Adipose tissue (tissue), 3 donors: ENCODE measurements around the gene COL18A1. TPM values are rescaled to one million over a fixed set of nuclear protein-coding genes. Genes with fewer than 3 reads are reported as not detected.

ENCODE experiments used
- H3K27ac ChIP-seq: one replicate; pipeline ENCODE4 v1.5.1; 2013; ENCODE audit warnings: low read depth, low read length
- WGBS, 3 donors: extraction: QIAGEN DNeasy Blood & Tissue Kit; methylation state at CpG; one replicate each; pipeline ENCODE4 v1.1.7; 2013; 5-methylcytosine and 5-hydroxymethylcytosine counted together
- polyA plus RNA-seq, 3 donors: library from polyadenylated mRNA; stranded (reverse); fragments of 200-250 nt; gene quantifications; one replicate each; pipeline ENCODE4 v1.2.3, GENCODE V29; 2013
- donor health status: healthy with polysubstance abuse.
- donor health status: Bipolar disorder and iron deficiency.
- donor health status: healthy.

The COL18A1 gene
- polyA plus RNA-seq, 3 donors = 42.2 to 93.6 (median 50.6) TPM

GRCh38 chr21:45487891-45488600 lies 83.1 kb downstream of the COL18A1 start:
- 82 to 86% (median 84%) methylated on average over 18 of the region's 18 CpGs for WGBS, 3 donors
- no peak overlapping the region for H3K27ac ChIP-seq

- 84 to 91% (median 89%) methylated on average over 36 of the region's 36 CpGs for WGBS, 3 donors
- H3K27ac ChIP-seq = no peak overlapping the region
These were observed 84.2 kb downstream of the COL18A1 start for GRCh38 chr21:45488931-45489721.

- no peak overlapping the region for H3K27ac ChIP-seq
- WGBS, 3 donors = 37 to 48% (median 38%) methylated on average over 8 to 9 of the region's 9 CpGs
These were observed 84.7 kb downstream of the COL18A1 start for GRCh38 chr21:45489722-45489982.

- WGBS, 3 donors = 72 to 76% (median 76%) methylated on average over 25 to 27 of the region's 29 CpGs
- no peak overlapping the region for H3K27ac ChIP-seq
These were observed 85.2 kb downstream of the COL18A1 start for GRCh38 chr21:45490049-45490731.

- H3K27ac ChIP-seq = no peak overlapping the region
- WGBS, 3 donors = 88 to 92% (median 88%) methylated on average over 16 to 20 of the region's 20 CpGs
These were observed 86.1 kb downstream of the COL18A1 start for GRCh38 chr21:45491056-45491455.

- H3K27ac ChIP-seq = no peak overlapping the region
- 89 to 95% (median 93%) methylated on average over 9 of the region's 9 CpGs for WGBS, 3 donors
These were observed 86.7 kb downstream of the COL18A1 start for GRCh38 chr21:45491623-45492022.

GRCh38 chr21:45492765-45493164 lies 87.8 kb downstream of the COL18A1 start:
- H3K27ac ChIP-seq = no peak overlapping the region
- 93 to 94% (median 93%) methylated on average over 20 of the region's 20 CpGs for WGBS, 3 donors

- 88 to 93% (median 91%) methylated on average over 17 to 21 of the region's 21 CpGs for WGBS, 3 donors
These were observed 88.5 kb downstream of the COL18A1 start for GRCh38 chr21:45493401-45494001.

GRCh38 chr21:45494135-45494850 lies 89.3 kb downstream of the COL18A1 start:
- 90 to 96% (median 93%) methylated on average over 26 to 27 of the region's 27 CpGs for WGBS, 3 donors
- no peak overlapping the region for H3K27ac ChIP-seq

More at GRCh38 chr21:45493401-45494001, 88.5 kb downstream of the COL18A1 start:
- no peak overlapping the region for H3K27ac ChIP-seq

- 89 to 93% (median 90%) methylated on average over 26 to 30 of the region's 30 CpGs for WGBS, 3 donors
- H3K27ac ChIP-seq = no peak overlapping the region
These were observed 90.1 kb downstream of the COL18A1 start for GRCh38 chr21:45494851-45495680.

- 81 to 89% (median 89%) methylated on average over 18 of the region's 18 CpGs for WGBS, 3 donors
- H3K27ac ChIP-seq = no peak overlapping the region
These were observed 91.4 kb downstream of the COL18A1 start for GRCh38 chr21:45496151-45496967.

- WGBS, 3 donors = 68 to 83% (median 82%) methylated on average over 22 of the region's 22 CpGs
- H3K27ac ChIP-seq = no peak overlapping the region
These were observed 92.2 kb downstream of the COL18A1 start for GRCh38 chr21:45496968-45497845.

GRCh38 chr21:45497846-45498645 lies 93.1 kb downstream of the COL18A1 start:
- 89 to 95% (median 95%) methylated on average over 26 to 39 of the region's 39 CpGs for WGBS, 3 donors
- H3K27ac ChIP-seq = no peak overlapping the region

GRCh38 chr21:45498646-45499000 lies 93.7 kb downstream of the COL18A1 start:
- H3K27ac ChIP-seq = no peak overlapping the region
- 86 to 93% (median 88%) methylated on average over 9 of the region's 9 CpGs for WGBS, 3 donors

- 84 to 89% (median 85%) methylated on average over 25 of the region's 25 CpGs for WGBS, 3 donors
- no peak overlapping the region for H3K27ac ChIP-seq
These were observed 94.3 kb downstream of the COL18A1 start for GRCh38 chr21:45499201-45499750.
